BJ (cell line): Measurements from ENCODE around the gene GNB1. TPM values are rescaled to one million over a fixed set of nuclear protein-coding genes. Genes with fewer than 3 reads are reported as not detected.

Experiments
- CTCF ChIA-PET: fragments of 350-600 bp; formaldehyde crosslinking; extraction: SDS; loops from one replicate; lab custom pipeline; 2021; ENCODE audit warnings: antibody characterized with exemption, inconsistent platforms; lab: Yijun Ruan, JAX
- POLR2A ChIA-PET: fragments of 300-600 bp; sonication (Branson Sonifier 250); formaldehyde crosslinking; extraction: SDS; loops from one replicate; lab custom pipeline; 2021; ENCODE audit warnings: antibody characterized with exemption; lab: Charles Lee
- DNase-seq: peaks from one replicate; pipeline ENCODE4 v3.0.0-alpha.2; 2011; ENCODE audit warnings: low read depth
- H3K27me3 ChIP-seq: 2 replicates; pipeline ENCODE4 v1.6.0; 2011; ENCODE audit warnings: low read length; ENCODE audit not compliant: control insufficient read depth, insufficient read depth
- H3K36me3 ChIP-seq: 2 replicates; pipeline ENCODE4 v1.5.1; 2011; ENCODE audit warnings: low read length; ENCODE audit not compliant: control insufficient read depth, insufficient read depth
- H3K4me3 ChIP-seq: 2 replicates; pipeline ENCODE4 v1.5.1; 2011; ENCODE audit warnings: low read depth, mild to moderate bottlenecking, control low read depth, low read length
- CTCF ChIP-seq: IDR thresholded peaks from 2 replicates; pipeline ENCODE4 v1.5.1; 2011; ENCODE audit warnings: low read depth, mild to moderate bottlenecking, control low read depth, inconsistent platforms, low read length, moderate library complexity; ENCODE audit not compliant: insufficient read depth
- polyA plus RNA-seq: library from polyadenylated mRNA; depleted of rRNA; stranded (reverse); fragments of >200 nt; gene quantifications from 2 replicates; pipeline ENCODE4 v1.2.3, GENCODE V29; 2011

The GNB1 gene
- polyA plus RNA-seq, 1 experiment = 566 TPM

GRCh38 chr1:1879942-1880341 lies 10.9 kb downstream of the GNB1 start:
- H3K27me3 ChIP-seq = no peaks in the 10 kb centered on the region
- DNase-seq = no peak
- peaks cover 2% of the 10 kb centered on the region; the same call in 1 of the 2 replicates for H3K36me3 ChIP-seq
- H3K4me3 ChIP-seq = no peak overlapping the region
- no peak for TF ChIP-seq CTCF
- ChIA-PET POLR2A (no interaction called here), CTCF (interaction anchor here (0.7 kb wide), 1 partner anchor 10 kb away, joined by 3 read pairs; no protein-coding TSS in a partner anchor)

- POLR2A ChIA-PET = no interaction called here
- no peak for DNase-seq
- H3K27me3 ChIP-seq = no peaks in the 10 kb centered on the region
- TF ChIP-seq CTCF = no peak
- peaks cover 5% of the 10 kb centered on the region for H3K36me3 ChIP-seq
- CTCF ChIA-PET = interaction anchor here (1.0 kb wide), 1 partner anchor 11 kb away, joined by 3 read pairs; no protein-coding TSS in a partner anchor
- no peak overlapping the region for H3K4me3 ChIP-seq
These were observed 12.9 kb downstream of the GNB1 start for GRCh38 chr1:1877865-1878436.

- no peak for DNase-seq
- CTCF ChIA-PET = interaction anchor here (1.4 kb wide), 1 partner anchor 13 kb away, joined by 6 read pairs; no protein-coding TSS in a partner anchor
These were observed 14.5 kb downstream of the GNB1 start for GRCh38 chr1:1876335-1876930.

GRCh38 chr1:1875932-1876331 lies 15.0 kb downstream of the GNB1 start:
- H3K36me3 ChIP-seq = peaks cover 8% of the 10 kb centered on the region

More at GRCh38 chr1:1876335-1876930, 14.5 kb downstream of the GNB1 start:
- H3K27me3 ChIP-seq = no peaks in the 10 kb centered on the region
- TF ChIP-seq CTCF = no peak
- peaks cover 8% of the 10 kb centered on the region for H3K36me3 ChIP-seq
- POLR2A ChIA-PET = no interaction called here
- no peak overlapping the region for H3K4me3 ChIP-seq

More at GRCh38 chr1:1875932-1876331, 15.0 kb downstream of the GNB1 start:
- CTCF ChIA-PET = interaction anchor here (1.4 kb wide), 1 partner anchor 12 kb away, joined by 6 read pairs; no protein-coding TSS in a partner anchor
- POLR2A ChIA-PET = no interaction called here
- Histone ChIP-seq H3K4me3 (no peak overlapping the region), H3K27me3 (no peaks in the 10 kb centered on the region)
- no peak for TF ChIP-seq CTCF
- no peak for DNase-seq
